B cell (primary cell): ENCODE results near the gene DAD1. TPM values are rescaled to one million over a fixed set of nuclear protein-coding genes. Genes with fewer than 3 reads are reported as not detected.

Experiments used
- ATAC-seq: fragments of 200-7000 bp; cut with Tn5 transposase; one replicate; pipeline ENCODE4 v1.10.0; 2021; ENCODE audit warnings: low read depth, mild to moderate bottlenecking, moderate number of reproducible peaks, moderate library complexity
- CTCF ChIA-PET: fragments of 350-600 bp; sonication (Branson Sonifier 250); formaldehyde crosslinking; loops from one replicate; lab custom pipeline; 2021; ENCODE audit warnings: antibody characterized with exemption, inconsistent platforms; lab: Charles Lee
- POLR2A ChIA-PET: fragments of 350-600 bp; sonication (Branson Sonifier 250); formaldehyde crosslinking; loops from one replicate; lab custom pipeline; 2021; ENCODE audit warnings: antibody characterized with exemption; lab: Charles Lee
- DNase-seq: peaks from one replicate; pipeline ENCODE4 v3.0.0; 2013
- H2AFZ ChIP-seq: 2 replicates; pipeline ENCODE4 v1.6.1; 2012; ENCODE audit warnings: mild to moderate bottlenecking, low read depth, low read length; ENCODE audit not compliant: insufficient read depth, poor library complexity, severe bottlenecking
- H3K27ac ChIP-seq, 2 donors: 1 replicate in 1 of 2; 2 replicates in 1 of 2; pipeline ENCODE4 v1.5.1; 2012 to 2013; ENCODE audit warnings: low read length in 2 of 2, mild to moderate bottlenecking in 2 of 2, moderate library complexity in 1 of 2
- H3K27me3 ChIP-seq, 4 experiments: fragments of 200-600 bp in 1 of 4; sonication (generic) in 1 of 4; replicated peaks in 1 of 4; 1 replicate in 2 of 4; 2 replicates in 2 of 4; pipeline versions ENCODE4 v1.6.1 to v1.7.0; 2013 to 2016; ENCODE audit warnings: low read length in 3 of 4, mild to moderate bottlenecking in 2 of 4, mixed read lengths in 1 of 4, moderate library complexity in 1 of 4; ENCODE audit not compliant: insufficient read depth in 4 of 4, control insufficient read depth in 3 of 4; ENCODE audit errors: control extremely low read depth in 1 of 4
- H3K36me3 ChIP-seq, 2 experiments: replicated peaks in 1 of 2; 1 replicate in 1 of 2; 2 replicates in 1 of 2; pipeline versions ENCODE4 v1.6.1 to v1.7.1; 2013; ENCODE audit warnings: low read length in 1 of 2; ENCODE audit not compliant: insufficient read depth in 2 of 2, control insufficient read depth in 1 of 2; ENCODE audit errors: control extremely low read depth in 1 of 2, extremely low read depth in 1 of 2
- H3K4me1 ChIP-seq, 2 donors: fragments of 200-600 bp in 1 of 2; sonication (generic) in 1 of 2; 1 replicate in 1 of 2; 2 replicates in 1 of 2; pipeline versions ENCODE4 v1.5.1 to v1.6.1; 2013 to 2017; ENCODE audit warnings: low read length in 2 of 2; ENCODE audit not compliant: control insufficient read depth in 2 of 2, insufficient read depth in 2 of 2
- H3K4me2 ChIP-seq: replicated peaks from 2 replicates; pipeline ENCODE3; 2012; ENCODE audit warnings: mild to moderate bottlenecking, low read depth, low read length; ENCODE audit not compliant: poor library complexity, severe bottlenecking
- H3K4me3 ChIP-seq, 5 experiments: fragments of 200-600 bp in 1 of 5; sonication (generic) in 1 of 5; 1 replicate in 3 of 5; 2 replicates in 2 of 5; pipeline versions ENCODE4 v1.5.1 to v1.7.0; 2011 to 2016; ENCODE audit warnings: low read length in 4 of 5, mild to moderate bottlenecking in 4 of 5, low read depth in 2 of 5, control low read depth in 1 of 5, moderate library complexity in 1 of 5; ENCODE audit not compliant: insufficient read depth in 1 of 5; ENCODE audit errors: control extremely low read depth in 1 of 5, extremely low read depth in 1 of 5
- H3K79me2 ChIP-seq: fragments of 200-600 bp; sonication (generic); one replicate; pipeline ENCODE4 v1.6.0; 2016; ENCODE audit warnings: low read length; ENCODE audit not compliant: control insufficient read depth, insufficient read depth
- H3K9ac ChIP-seq: fragments of 200-600 bp; sonication (generic); 2 replicates; pipeline ENCODE4 v1.6.1; 2017; ENCODE audit warnings: mild to moderate bottlenecking, low read length, moderate library complexity
- H3K9me3 ChIP-seq, 3 donors: one replicate each; pipeline versions ENCODE4 v1.6.1 to v1.7.1; 2013; ENCODE audit warnings: low read length in 2 of 3; ENCODE audit not compliant: control insufficient read depth in 2 of 3, insufficient read depth in 1 of 3; ENCODE audit errors: control extremely low read depth in 1 of 3
- H4K20me1 ChIP-seq: 2 replicates; pipeline ENCODE4 v1.6.0; 2012; ENCODE audit warnings: mild to moderate bottlenecking, low read length; ENCODE audit not compliant: insufficient read depth, control insufficient read depth, poor library complexity, severe bottlenecking
- H3K27ac Mint-ChIP-seq: one replicate; pipeline ENCODE4 v1.8.0; 2021; ENCODE audit warnings: mixed read lengths
- H3K27me3 Mint-ChIP-seq: one replicate; pipeline ENCODE4 v1.8.0; 2021; ENCODE audit warnings: mixed read lengths
- H3K4me1 Mint-ChIP-seq: one replicate; pipeline ENCODE4 v1.8.0; 2021; ENCODE audit warnings: mixed read lengths
- H3K4me3 Mint-ChIP-seq: one replicate; pipeline ENCODE4 v1.8.0; 2021; ENCODE audit warnings: mixed read lengths
- H3K9me3 Mint-ChIP-seq: one replicate; pipeline ENCODE4 v1.8.0; 2022; ENCODE audit warnings: mixed read lengths; ENCODE audit not compliant: insufficient read depth
- EZH2 ChIP-seq: IDR thresholded peaks from 2 replicates; pipeline ENCODE4 v1.6.1; 2012; ENCODE audit warnings: borderline replicate concordance, low read depth, mild to moderate bottlenecking, moderate library complexity, low read length; ENCODE audit not compliant: insufficient read depth, poor library complexity, severe bottlenecking
- WGBS: methylation state at CpG from one replicate; pipeline ENCODE4 v1.1.5; 2013; ENCODE audit warnings: missing lambda C conversion rate; ENCODE audit not compliant: insufficient coverage; 5-methylcytosine and 5-hydroxymethylcytosine counted together
- intact Hi-C: fragments of 100-400 bp; cut with micrococcal nuclease; formaldehyde crosslinking; loops from one replicate; pipeline ENCODE4 v1.10.0; 2022
- polyA plus RNA-seq: library from polyadenylated mRNA; depleted of rRNA; stranded (reverse); fragments of >200 nt; gene quantifications from 2 replicates; pipeline ENCODE4 v1.2.3, GENCODE V29; 2012
- total RNA-seq, 2 donors: library from RNA; stranded (reverse); fragments of 120-200 nt in 1 of 2; gene quantifications; 1 replicate in 1 of 2; 2 replicates in 1 of 2; pipeline versions ENCODE4 v1.2.3 to v1.2.4, GENCODE V29; 2013 to 2022
- TF ChIP-seq, protein P1 (sequence below): fragments of 200-600 bp; IDR thresholded peaks from one replicate; pipeline ENCODE4 v1.8.0; 2022; ENCODE audit warnings: antibody characterized with exemption, mild to moderate bottlenecking

DAD1 gene
- total and polyA plus RNA-seq, 2 donors (not counting 1 experiment from before 2014, with no cell fraction given), result 77.4 to 114 TPM

DNA sequence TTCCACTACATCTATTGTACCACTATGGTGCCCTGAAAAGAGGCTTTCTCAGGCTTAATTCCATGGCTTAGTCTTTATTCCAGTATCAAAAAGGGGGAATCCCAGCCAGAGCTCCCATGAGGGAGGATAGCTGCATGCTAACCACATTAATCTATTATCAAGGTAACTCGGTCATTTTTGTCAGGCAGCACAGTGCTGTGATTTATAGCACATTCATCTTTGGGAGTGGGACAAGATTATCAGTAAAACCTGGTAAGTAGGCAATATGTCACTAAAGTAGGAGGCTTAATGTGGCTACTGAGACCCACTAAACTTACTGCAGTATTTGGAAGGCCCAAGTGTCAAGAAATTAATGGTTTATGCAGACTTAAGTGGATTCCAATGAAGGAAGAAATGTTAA is 58.9 kb downstream of the DAD1 start:
- no peaks in the 10 kb centered on the region for H3K9me3 ChIP-seq
- no peak overlapping the region for H3K27ac ChIP-seq
- ATAC-seq (no peak), DNase-seq (no peak)
- no CpG with 5 or more reads among the region's 1 CpG for WGBS
- TF ChIP-seq, protein P1, sequence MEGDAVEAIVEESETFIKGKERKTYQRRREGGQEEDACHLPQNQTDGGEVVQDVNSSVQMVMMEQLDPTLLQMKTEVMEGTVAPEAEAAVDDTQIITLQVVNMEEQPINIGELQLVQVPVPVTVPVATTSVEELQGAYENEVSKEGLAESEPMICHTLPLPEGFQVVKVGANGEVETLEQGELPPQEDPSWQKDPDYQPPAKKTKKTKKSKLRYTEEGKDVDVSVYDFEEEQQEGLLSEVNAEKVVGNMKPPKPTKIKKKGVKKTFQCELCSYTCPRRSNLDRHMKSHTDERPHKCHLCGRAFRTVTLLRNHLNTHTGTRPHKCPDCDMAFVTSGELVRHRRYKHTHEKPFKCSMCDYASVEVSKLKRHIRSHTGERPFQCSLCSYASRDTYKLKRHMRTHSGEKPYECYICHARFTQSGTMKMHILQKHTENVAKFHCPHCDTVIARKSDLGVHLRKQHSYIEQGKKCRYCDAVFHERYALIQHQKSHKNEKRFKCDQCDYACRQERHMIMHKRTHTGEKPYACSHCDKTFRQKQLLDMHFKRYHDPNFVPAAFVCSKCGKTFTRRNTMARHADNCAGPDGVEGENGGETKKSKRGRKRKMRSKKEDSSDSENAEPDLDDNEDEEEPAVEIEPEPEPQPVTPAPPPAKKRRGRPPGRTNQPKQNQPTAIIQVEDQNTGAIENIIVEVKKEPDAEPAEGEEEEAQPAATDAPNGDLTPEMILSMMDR, result no peak
- TF ChIP-seq EZH2, result no peak
- peaks cover 87% of the 10 kb centered on the region for H3K4me1 Mint-ChIP-seq
- peak overlapping the region; percentile 9 for H3K4me3 Mint-ChIP-seq
- intact Hi-C loops, result loop anchor here (2.0 to 5.0 kb wide), 2 partner anchors 13 to 38 kb away; no protein-coding TSS in a partner anchor
- peaks cover 45 to 69% of the 10 kb centered on the region in 2 donors for H3K4me1 ChIP-seq
- no peak overlapping the region for H3K4me3 ChIP-seq
- peak overlapping the region; percentile 18 for H3K27ac Mint-ChIP-seq
- no peaks in the 10 kb centered on the region for H3K36me3 ChIP-seq
- H2AFZ ChIP-seq, result no peak overlapping the region
- ChIA-PET POLR2A (interaction anchor here (1.7 to 2.5 kb wide), 3 partner anchors 13 to 26 kb away, joined by 3 to 16 read pairs (median 9); no protein-coding TSS in a partner anchor), CTCF (interaction anchor here (1.0 to 9.5 kb wide), 3 partner anchors 17 to 33 kb away, joined by 3 to 72 read pairs (median 5); no protein-coding TSS in a partner anchor)
- no peaks in the 10 kb centered on the region for H3K9me3 Mint-ChIP-seq
- no peaks in the 10 kb centered on the region for H3K27me3 ChIP-seq
- no peak overlapping the region for H3K4me2 ChIP-seq
- H3K27me3 Mint-ChIP-seq, result no peaks in the 10 kb centered on the region
- no peaks in the 10 kb centered on the region for H4K20me1 ChIP-seq
- no peak overlapping the region for H3K9ac ChIP-seq
- H3K79me2 ChIP-seq, result peaks cover 13% of the 10 kb centered on the region

DNA sequence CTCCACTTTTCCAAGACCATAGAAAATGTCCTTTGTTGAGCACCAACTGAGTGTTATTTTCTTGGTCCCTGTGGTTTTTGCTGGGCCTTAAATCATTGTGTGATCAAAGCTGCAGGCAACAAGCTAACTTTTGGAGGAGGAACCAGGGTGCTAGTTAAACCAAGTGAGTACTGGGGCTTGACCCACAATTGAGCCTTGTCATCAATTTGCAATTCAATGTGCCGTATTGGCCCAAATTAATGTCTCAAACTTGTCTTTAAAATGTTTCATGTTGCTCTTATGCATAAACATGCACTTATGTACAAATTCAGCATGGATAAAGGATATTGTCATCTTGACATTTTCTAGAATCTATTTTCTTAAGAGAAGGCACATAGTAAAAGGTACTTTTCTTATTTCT is 62.3 kb downstream of the DAD1 start:
- H3K79me2 ChIP-seq, result no peaks in the 10 kb centered on the region
- Mint-ChIP-seq H3K27ac (peak overlapping the region; percentile 34), H3K4me1 (peaks cover 85% of the 10 kb centered on the region), H3K27me3 (no peaks in the 10 kb centered on the region), H3K4me3 (peak overlapping the region; percentile 58), H3K9me3 (no peaks in the 10 kb centered on the region)
- no peaks in the 10 kb centered on the region for H3K27me3 ChIP-seq
- intact Hi-C loops, result no loop called here
- ATAC-seq (no peak), DNase-seq (no peak)
- H3K4me2 ChIP-seq, result peak overlapping the region; percentile 19
- CTCF ChIA-PET, result interaction anchor here (0.9 to 9.5 kb wide), 5 partner anchors 10 to 54 kb away, joined by 3 to 72 read pairs (median 4); no protein-coding TSS in a partner anchor
- H3K4me1 ChIP-seq, result peaks cover 27 to 65% of the 10 kb centered on the region in 2 donors
- WGBS, result no CpG with 5 or more reads among the region's 1 CpG
- H3K9ac ChIP-seq, result no peak overlapping the region
- no peak overlapping the region for H2AFZ ChIP-seq
- no peaks in the 10 kb centered on the region for H3K36me3 ChIP-seq
- no peak for TF ChIP-seq EZH2
- TF ChIP-seq, protein P1, result no peak
- H3K27ac ChIP-seq, result no peak overlapping the region
- no peaks in the 10 kb centered on the region for H3K9me3 ChIP-seq
- POLR2A ChIA-PET, result no interaction called here
- H3K4me3 ChIP-seq, result no peak overlapping the region
- no peaks in the 10 kb centered on the region for H4K20me1 ChIP-seq
